ENCODE data around the gene DIP2B. TPM values are rescaled to one million over a fixed set of nuclear protein-coding genes. Genes with fewer than 3 reads are reported as not detected.

DIP2B gene
- total and polyA plus RNA-seq, 10 donors = 5.6 to 96.4 (median 61.6) TPM

DNA sequence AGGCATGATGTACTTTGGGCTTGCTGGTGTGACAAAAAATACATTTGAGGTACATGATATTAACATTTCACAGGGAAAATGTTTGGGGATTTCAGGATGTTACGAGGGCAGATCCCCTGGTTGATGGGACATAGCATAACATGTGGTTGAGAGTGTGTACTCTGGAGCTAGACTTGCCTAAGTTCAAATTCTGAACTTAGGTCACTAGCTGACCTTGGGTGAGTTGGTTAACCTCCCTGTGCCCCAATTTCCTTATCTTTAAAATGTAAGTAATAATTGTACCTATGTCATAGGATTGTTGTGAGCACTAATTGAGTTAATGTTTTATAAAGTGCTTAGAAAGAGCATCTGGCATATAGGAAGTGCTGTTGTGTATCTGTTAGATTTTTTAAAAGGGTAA, 194.4 kb downstream of the DIP2B start:
- Histone ChIP-seq H3K27me3 (replicated peaks in 1 of 7) (no peaks in the 10 kb centered on the region), H3K36me3 (peaks cover 0 to 100% (median 84%) of the 10 kb centered on the region in 6 donors), H3K4me3 (no peak overlapping the region), H3K9me3 (no peaks in the 10 kb centered on the region), H3K4me1 (no peaks in the 10 kb centered on the region), H3K27ac (no peak overlapping the region)
- WGBS, 5 donors = 95 to 100% (median 97%) methylated on average over 1 of the region's 1 CpG
- intact Hi-C loops (cut with DNase I; ENCODE audit: low total_unique reads) = no loop called here
- DNase-seq = no peak
- TF ChIP-seq POLR2A (IDR thresholded peaks at IDR 0.05) (no peak), POLR2AphosphoS5 (IDR thresholded peaks at IDR 0.05) (no peak)
- TF ChIP-seq, protein P1, sequence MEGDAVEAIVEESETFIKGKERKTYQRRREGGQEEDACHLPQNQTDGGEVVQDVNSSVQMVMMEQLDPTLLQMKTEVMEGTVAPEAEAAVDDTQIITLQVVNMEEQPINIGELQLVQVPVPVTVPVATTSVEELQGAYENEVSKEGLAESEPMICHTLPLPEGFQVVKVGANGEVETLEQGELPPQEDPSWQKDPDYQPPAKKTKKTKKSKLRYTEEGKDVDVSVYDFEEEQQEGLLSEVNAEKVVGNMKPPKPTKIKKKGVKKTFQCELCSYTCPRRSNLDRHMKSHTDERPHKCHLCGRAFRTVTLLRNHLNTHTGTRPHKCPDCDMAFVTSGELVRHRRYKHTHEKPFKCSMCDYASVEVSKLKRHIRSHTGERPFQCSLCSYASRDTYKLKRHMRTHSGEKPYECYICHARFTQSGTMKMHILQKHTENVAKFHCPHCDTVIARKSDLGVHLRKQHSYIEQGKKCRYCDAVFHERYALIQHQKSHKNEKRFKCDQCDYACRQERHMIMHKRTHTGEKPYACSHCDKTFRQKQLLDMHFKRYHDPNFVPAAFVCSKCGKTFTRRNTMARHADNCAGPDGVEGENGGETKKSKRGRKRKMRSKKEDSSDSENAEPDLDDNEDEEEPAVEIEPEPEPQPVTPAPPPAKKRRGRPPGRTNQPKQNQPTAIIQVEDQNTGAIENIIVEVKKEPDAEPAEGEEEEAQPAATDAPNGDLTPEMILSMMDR (IDR thresholded peaks at IDR 0.05 in 8 of 11, conservative IDR thresholded peaks at IDR 0.05 in 3 of 11) = no peak

DNA sequence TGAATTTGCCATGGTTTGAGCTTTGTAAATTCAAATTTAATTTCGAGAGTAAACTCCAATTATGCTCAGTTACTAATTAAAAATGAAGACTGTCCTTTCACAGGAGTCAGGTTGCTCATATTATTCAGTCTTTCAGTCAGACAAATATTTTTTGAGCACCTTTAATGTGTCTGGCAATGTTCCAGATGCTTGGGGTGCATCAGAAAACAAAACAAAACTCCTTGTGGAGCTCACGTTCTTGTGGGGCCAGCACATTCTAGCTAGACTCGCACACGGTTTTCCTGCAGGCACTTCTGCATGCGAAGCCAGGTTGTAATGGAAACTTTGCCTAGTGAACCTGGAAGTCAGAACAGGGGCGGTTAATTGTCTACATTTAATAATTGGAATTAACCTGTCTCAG, 195.2 kb downstream of the DIP2B start:
- no peak overlapping the region for H3K27ac ChIP-seq
- peaks cover 0 to 100% (median 91%) of the 10 kb centered on the region in 6 donors for H3K36me3 ChIP-seq
- WGBS, 5 donors = 87 to 96% (median 93%) methylated on average over 6 of the region's 6 CpGs
- no peak for TF ChIP-seq POLR2A (IDR thresholded peaks at IDR 0.05)
- no peak for TF ChIP-seq POLR2AphosphoS5 (IDR thresholded peaks at IDR 0.05)
- TF ChIP-seq, protein P1 (IDR thresholded peaks at IDR 0.05 in 8 of 11, conservative IDR thresholded peaks at IDR 0.05 in 3 of 11) = no peak
- DNase-seq = no peak
- H3K27me3 ChIP-seq (replicated peaks in 1 of 7) = no peaks in the 10 kb centered on the region
- H3K9me3 ChIP-seq = no peaks in the 10 kb centered on the region
- no peak overlapping the region for H3K4me3 ChIP-seq
- H3K4me1 ChIP-seq = no peaks in the 10 kb centered on the region
- intact Hi-C loops (cut with DNase I; ENCODE audit: low total_unique reads) = no loop called here

DNA sequence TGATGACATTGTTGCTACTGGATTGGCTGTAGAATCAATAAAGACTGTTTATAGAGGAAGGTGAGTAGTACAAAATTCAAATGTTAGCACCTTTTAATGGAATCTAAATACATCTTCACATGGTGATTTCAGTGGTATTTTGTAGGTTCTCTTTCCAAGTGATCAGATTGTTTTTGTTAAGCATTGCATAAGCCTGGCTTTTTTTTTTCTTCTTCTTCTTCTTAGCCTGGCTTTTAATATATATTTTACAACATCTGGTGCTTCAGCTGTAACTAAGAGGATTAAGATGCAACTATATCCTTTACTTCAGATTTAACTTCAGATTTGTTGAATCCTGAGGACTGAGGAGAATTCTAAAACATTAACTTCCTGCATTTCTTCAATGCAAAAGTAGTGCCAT, 201.8 kb downstream of the DIP2B start:
- no peaks in the 10 kb centered on the region for H3K4me1 ChIP-seq
- no peaks in the 10 kb centered on the region for H3K27me3 ChIP-seq (replicated peaks in 1 of 7)
- intact Hi-C loops (cut with DNase I; ENCODE audit: low total_unique reads) = no loop called here
- no peak for TF ChIP-seq POLR2A (IDR thresholded peaks at IDR 0.05)
- TF ChIP-seq POLR2AphosphoS5 (IDR thresholded peaks at IDR 0.05) = no peak
- TF ChIP-seq, protein P1 (IDR thresholded peaks at IDR 0.05 in 8 of 11, conservative IDR thresholded peaks at IDR 0.05 in 3 of 11) = no peak
- H3K36me3 ChIP-seq = peaks cover 0 to 100% (median 90%) of the 10 kb centered on the region in 6 donors
- no peaks in the 10 kb centered on the region for H3K9me3 ChIP-seq
- H3K4me3 ChIP-seq = no peak overlapping the region
- no peak overlapping the region for H3K27ac ChIP-seq
- no peak for DNase-seq

DNA sequence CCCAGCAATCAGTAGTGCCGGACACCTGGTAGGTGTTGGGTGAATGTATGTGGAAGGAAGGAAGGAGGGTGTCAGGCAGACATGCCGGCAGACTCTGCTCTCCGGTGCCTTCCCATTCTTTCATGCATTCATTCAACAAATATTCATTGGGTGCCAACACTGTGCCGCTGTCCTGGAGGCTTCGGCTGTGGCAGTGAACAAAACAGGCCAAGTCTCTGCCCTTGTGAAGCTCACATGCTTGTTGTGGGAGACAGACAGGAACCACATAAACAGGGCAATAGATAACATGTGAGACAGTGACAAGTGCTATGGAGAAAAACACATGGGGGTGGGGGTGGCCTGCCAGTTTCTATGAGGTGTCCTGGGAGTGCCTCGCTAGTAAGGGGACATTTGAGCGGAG, 202.6 kb downstream of the DIP2B start:
- no peaks in the 10 kb centered on the region for H3K9me3 ChIP-seq
- intact Hi-C loops (cut with DNase I; ENCODE audit: low total_unique reads) = no loop called here
- no peaks in the 10 kb centered on the region for H3K4me1 ChIP-seq
- H3K27me3 ChIP-seq (replicated peaks in 1 of 7) = no peaks in the 10 kb centered on the region
- no peak overlapping the region for H3K27ac ChIP-seq
- WGBS, 5 donors = 93 to 98% (median 96%) methylated on average over 7 of the region's 7 CpGs
- TF ChIP-seq POLR2AphosphoS5 (IDR thresholded peaks at IDR 0.05) (no peak), POLR2A (IDR thresholded peaks at IDR 0.05) (no peak)
- TF ChIP-seq, protein P1 (IDR thresholded peaks at IDR 0.05 in 8 of 11, conservative IDR thresholded peaks at IDR 0.05 in 3 of 11) = no peak
- H3K4me3 ChIP-seq = no peak overlapping the region
- H3K36me3 ChIP-seq = peaks cover 0 to 100% (median 89%) of the 10 kb centered on the region in 6 donors
- no peak for DNase-seq

Data from spleen (tissue), 11 donors.